ENCODE measurements around the gene NPDC1.

- TF ChIP-seq USF1 (IDR thresholded peaks at IDR 0.05) (no peak), YY1 (IDR thresholded peaks at IDR 0.05; ENCODE audit: low read depth) (no peak), TAF1 (IDR thresholded peaks at IDR 0.05; ENCODE audit: low read depth) (no peak), REST (IDR thresholded peaks at IDR 0.05; ENCODE audit: low read depth) (no peak), CREB1 (IDR thresholded peaks at IDR 0.05; ENCODE audit: low read depth) (no peak), MAX (IDR thresholded peaks at IDR 0.05) (no peak), TCF12 (IDR thresholded peaks at IDR 0.05; ENCODE audit: low read depth) (no peak), EGR1 (IDR thresholded peaks at IDR 0.05) (no peak), RAD21 (IDR thresholded peaks at IDR 0.05; ENCODE audit: low read depth) (no peak), ZBTB7A (IDR thresholded peaks at IDR 0.05; ENCODE audit: low read depth) (no peak), FOXM1 (IDR thresholded peaks at IDR 0.05; ENCODE audit: borderline replicate concordance, low read depth) (no peak), EP300 (IDR thresholded peaks at IDR 0.05; ENCODE audit: borderline replicate concordance) (no peak), CEBPB (IDR thresholded peaks at IDR 0.05) (no peak), NFIC (IDR thresholded peaks at IDR 0.05) (no peak)
These were observed 38.5 kb upstream of the NPDC1 start for GRCh38 chr9:137084526-137084925.

All from Ishikawa (cell line).